ENCODE results near the gene IGF2R. TPM values are rescaled to one million over a fixed set of nuclear protein-coding genes. Genes with fewer than 3 reads are reported as not detected.

IGF2R gene
- total and polyA plus RNA-seq, 2 donors from 2014 or later = 23.7 to 88.6 TPM

- no peaks in the 10 kb centered on the region for H3K9me3 ChIP-seq (ENCODE audit: control insufficient read depth in 2 of 3, insufficient read depth in 1 of 3, low read length in 3 of 3)
- TF ChIP-seq CTCF (IDR thresholded peaks at IDR 0.05; ENCODE audit: borderline replicate concordance, extremely low read depth, insufficient read depth) = no peak
- intact Hi-C loops (cut with DNase I) = no loop called here
- H3K4me3 ChIP-seq (ENCODE audit: low read length in 3 of 3) = no peak overlapping the region
- FAIRE-seq = no peak
- DNase-seq = no peak
- H3K27me3 ChIP-seq (ENCODE audit: control insufficient read depth, insufficient read depth, low read length) = no peaks in the 10 kb centered on the region
- H3K27ac ChIP-seq (ENCODE audit: low read depth in 2 of 2, low read length in 2 of 2) = peak overlapping the region in 1 of 2 donors; percentile 23
- no peak overlapping the region for H3K9ac ChIP-seq (ENCODE audit: low read length in 3 of 3)
- H3K4me1 ChIP-seq (ENCODE audit: control insufficient read depth in 2 of 3, insufficient read depth in 2 of 3, low read depth in 1 of 3, low read length in 3 of 3) = peaks cover 0 to 62% (median 50%) of the 10 kb centered on the region in 3 donors
- H3K36me3 ChIP-seq (ENCODE audit: control insufficient read depth in 2 of 3, insufficient read depth in 3 of 3, low read length in 3 of 3) = no peaks in the 10 kb centered on the region
Measured at GRCh38 chr6:159985296-159985945, 16.5 kb downstream of the IGF2R start.

GRCh38 chr6:159988983-159989454 lies 20.1 kb downstream of the IGF2R start:
- no peak for DNase-seq
- Histone ChIP-seq H3K36me3 (ENCODE audit: control insufficient read depth in 2 of 3, insufficient read depth in 3 of 3, low read length in 3 of 3) (peaks cover 0 to 11% (median 0%) of the 10 kb centered on the region in 3 donors), H3K4me1 (ENCODE audit: control insufficient read depth in 2 of 3, insufficient read depth in 2 of 3, low read depth in 1 of 3, low read length in 3 of 3) (peaks cover 0 to 30% (median 18%) of the 10 kb centered on the region in 3 donors), H3K27ac (ENCODE audit: low read depth in 2 of 2, low read length in 2 of 2) (peak overlapping the region in 1 of 2 donors; percentile 38), H3K9ac (ENCODE audit: low read length in 3 of 3) (no peak overlapping the region), H3K9me3 (ENCODE audit: control insufficient read depth in 2 of 3, insufficient read depth in 1 of 3, low read length in 3 of 3) (peaks cover 0 to 1% (median 0%) of the 10 kb centered on the region in 3 donors), H3K27me3 (ENCODE audit: control insufficient read depth, insufficient read depth, low read length) (no peaks in the 10 kb centered on the region), H3K4me3 (ENCODE audit: low read length in 3 of 3) (no peak overlapping the region)
- intact Hi-C loops (cut with DNase I) = no loop called here
- no peak for TF ChIP-seq CTCF (IDR thresholded peaks at IDR 0.05; ENCODE audit: borderline replicate concordance, extremely low read depth, insufficient read depth)
- no peak for FAIRE-seq

- Histone ChIP-seq H3K9me3 (ENCODE audit: control insufficient read depth in 2 of 3, insufficient read depth in 1 of 3, low read length in 3 of 3) (peaks cover 0 to 1% (median 0%) of the 10 kb centered on the region in 3 donors), H3K27ac (ENCODE audit: low read depth in 2 of 2, low read length in 2 of 2) (no peak overlapping the region), H3K27me3 (ENCODE audit: control insufficient read depth, insufficient read depth, low read length) (no peaks in the 10 kb centered on the region), H3K9ac (ENCODE audit: low read length in 3 of 3) (no peak overlapping the region), H3K4me3 (ENCODE audit: low read length in 3 of 3) (no peak overlapping the region), H3K4me1 (ENCODE audit: control insufficient read depth in 2 of 3, insufficient read depth in 2 of 3, low read depth in 1 of 3, low read length in 3 of 3) (peaks cover 0 to 24% (median 11%) of the 10 kb centered on the region in 3 donors), H3K36me3 (ENCODE audit: control insufficient read depth in 2 of 3, insufficient read depth in 3 of 3, low read length in 3 of 3) (peaks cover 0 to 11% (median 0%) of the 10 kb centered on the region in 3 donors)
- DNase-seq = no peak
- no peak for TF ChIP-seq CTCF (IDR thresholded peaks at IDR 0.05; ENCODE audit: borderline replicate concordance, extremely low read depth, insufficient read depth)
- no peak for FAIRE-seq
- intact Hi-C loops (cut with DNase I) = no loop called here
Measured at GRCh38 chr6:159989492-159990480, 20.9 kb downstream of the IGF2R start.

Measured in kidney (tissue), 14 donors.